Measurements from ENCODE around the gene MICAL2.

The MICAL2 gene

GRCh38 chr11:12212821-12213185 lies 102.4 kb downstream of the MICAL2 start:
- no peak for DNase-seq

GRCh38 chr11:12213883-12214282 lies 103.5 kb downstream of the MICAL2 start:
- DNase-seq: peak; percentile 71

DNA sequence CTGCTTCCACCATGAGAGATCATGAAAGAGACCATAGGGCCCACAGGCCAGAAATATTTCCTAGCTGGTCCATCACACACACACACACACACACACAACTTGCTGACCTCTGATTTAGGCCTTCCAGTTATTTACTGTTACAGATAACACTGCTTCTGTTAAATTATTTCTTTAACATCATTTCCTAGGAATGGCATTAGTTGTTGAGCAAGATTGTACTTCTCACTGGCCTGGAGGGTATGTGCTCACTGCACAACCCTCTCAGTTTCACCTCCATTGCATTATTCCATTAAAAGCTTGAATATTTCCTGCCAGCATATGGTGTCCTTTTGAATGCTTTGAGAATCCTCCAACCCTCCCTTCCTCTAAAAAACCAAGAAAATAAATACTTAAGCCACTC lies 104.4 kb downstream of the MICAL2 start:
- peak; percentile 44 for DNase-seq

DNA sequence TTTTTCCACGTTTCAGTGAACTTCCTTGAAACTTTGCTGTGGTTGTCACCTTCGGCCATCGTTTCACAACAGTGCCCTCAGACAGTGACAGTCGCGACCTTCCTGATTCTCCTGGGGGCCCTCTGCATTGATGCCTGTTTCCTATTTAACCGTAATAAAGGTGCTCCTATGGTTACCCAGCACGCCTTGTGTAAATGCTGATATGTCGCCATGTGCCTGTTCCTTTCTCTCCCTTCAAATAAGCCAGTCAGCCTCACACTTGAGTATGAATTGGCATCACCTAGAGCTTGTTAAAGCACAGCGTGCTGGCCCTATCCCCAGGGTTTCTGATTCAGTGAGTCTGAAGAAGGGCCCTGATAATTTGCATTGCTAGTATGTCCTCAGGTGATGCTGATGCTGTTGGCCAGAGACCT lies 104.8 kb downstream of the MICAL2 start:
- no peak for DNase-seq

- DNase-seq: no peak
Observed at GRCh38 chr11:12216041-12216451, 105.7 kb downstream of the MICAL2 start.

- DNase-seq: peak; percentile 52
Observed at GRCh38 chr11:12216671-12217374, 106.4 kb downstream of the MICAL2 start.

- no peak for DNase-seq
Observed at GRCh38 chr11:12217879-12218278, 107.5 kb downstream of the MICAL2 start.

DNA sequence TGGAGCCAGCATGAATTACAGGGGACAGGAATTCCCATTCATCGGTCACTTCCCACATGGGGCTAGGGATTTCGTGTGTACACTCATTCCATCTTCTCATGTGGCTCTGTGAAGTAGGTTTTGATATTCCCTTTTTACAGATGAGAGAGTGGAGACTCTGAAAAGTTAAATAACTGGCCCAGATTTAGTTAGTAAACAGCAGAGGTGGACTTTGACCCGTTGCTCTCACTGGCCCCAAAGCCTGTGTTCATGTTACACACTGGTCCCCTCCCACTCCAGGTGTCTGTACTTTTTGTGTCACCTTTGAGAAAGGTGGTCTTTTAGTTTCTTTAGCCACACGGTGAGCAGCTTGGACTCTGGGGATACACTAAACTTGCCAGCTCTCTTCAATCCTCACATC lies 108.5 kb downstream of the MICAL2 start:
- DNase-seq: no peak

GRCh38 chr11:12219757-12220156 lies 109.4 kb downstream of the MICAL2 start:
- DNase-seq: peak; percentile 49

DNA sequence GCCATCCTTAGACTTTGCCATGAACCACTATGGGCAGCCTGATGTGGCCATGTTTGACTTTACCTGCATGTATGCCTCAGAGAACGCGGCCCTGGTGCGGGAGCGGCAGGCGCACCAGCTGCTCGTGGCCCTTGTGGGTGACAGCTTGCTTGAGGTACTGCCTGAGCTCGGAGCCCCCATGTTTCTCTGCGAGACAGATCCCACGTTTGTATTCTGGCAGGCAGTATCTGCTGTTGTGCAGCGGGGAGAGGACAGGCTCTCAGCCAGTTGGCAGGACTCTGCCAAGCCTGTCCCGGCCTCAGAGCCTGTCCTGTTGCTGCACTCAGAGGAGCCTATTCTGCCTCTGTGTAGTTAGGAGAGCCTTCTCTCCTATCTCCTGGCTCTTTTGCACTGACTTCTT lies 109.9 kb downstream of the MICAL2 start:
- no peak for DNase-seq

DNA sequence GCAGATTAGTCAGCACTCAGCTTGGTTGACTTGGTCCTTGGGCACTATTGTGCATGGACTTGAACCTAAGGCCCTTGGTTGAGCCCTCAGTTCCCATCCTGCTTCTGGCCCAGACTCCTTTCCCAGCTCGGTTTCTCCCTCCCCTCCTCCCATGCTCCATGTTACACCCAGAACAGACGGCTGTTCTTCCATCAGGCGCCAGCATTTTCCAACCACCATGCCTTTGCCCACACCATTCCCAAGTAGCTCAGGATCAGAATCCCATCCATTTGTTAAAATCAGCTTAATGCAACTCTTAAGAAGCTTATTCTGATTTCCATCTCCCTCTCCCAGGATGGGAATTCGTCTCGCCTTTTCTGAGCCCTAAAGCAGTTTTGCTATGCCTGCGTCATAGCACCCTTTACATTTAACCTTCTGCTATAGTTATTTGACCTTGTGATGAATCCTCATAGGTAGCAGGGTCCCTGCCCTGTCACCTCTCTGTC lies 110.7 kb downstream of the MICAL2 start:
- no peak for DNase-seq

DNA sequence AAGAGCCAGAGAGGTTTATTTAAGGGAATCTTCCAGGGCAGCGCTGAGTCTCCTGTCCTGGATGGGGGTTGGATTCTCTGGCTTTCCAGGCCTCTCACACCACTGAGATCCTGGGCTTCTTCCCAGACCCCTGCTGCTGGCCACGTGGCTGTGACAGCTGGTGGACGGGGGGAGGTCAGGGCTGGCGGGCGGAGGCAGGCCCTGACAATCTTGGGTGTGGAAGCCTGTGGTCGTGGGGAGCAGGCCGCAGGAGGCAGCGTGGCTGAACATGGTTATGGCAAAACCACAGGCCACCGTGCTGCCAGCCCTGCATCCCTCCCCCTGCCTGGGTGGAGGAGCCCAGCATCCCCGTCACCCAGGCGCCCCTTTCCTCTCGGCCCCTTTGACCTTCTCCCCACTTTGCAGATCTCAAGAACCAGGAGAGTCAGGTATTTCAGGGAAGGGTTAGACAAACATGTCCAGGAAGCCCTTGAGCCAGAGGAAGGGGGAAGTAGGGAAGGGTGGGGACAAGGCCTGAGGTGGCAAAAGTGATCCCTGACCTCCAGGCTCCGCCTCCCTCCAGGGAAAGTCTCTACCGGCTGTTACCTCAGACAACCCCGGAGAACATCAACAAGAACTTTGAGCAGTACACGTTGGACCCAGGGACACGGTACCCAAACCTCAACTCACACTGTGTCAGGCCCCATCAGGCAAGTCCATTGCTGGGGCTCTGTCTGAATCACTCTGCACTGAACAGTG lies 111.8 kb downstream of the MICAL2 start:
- DNase-seq: peak; percentile 78

GRCh38 chr11:12223771-12224536 lies 113.6 kb downstream of the MICAL2 start:
- peak; percentile 44 for DNase-seq

DNA sequence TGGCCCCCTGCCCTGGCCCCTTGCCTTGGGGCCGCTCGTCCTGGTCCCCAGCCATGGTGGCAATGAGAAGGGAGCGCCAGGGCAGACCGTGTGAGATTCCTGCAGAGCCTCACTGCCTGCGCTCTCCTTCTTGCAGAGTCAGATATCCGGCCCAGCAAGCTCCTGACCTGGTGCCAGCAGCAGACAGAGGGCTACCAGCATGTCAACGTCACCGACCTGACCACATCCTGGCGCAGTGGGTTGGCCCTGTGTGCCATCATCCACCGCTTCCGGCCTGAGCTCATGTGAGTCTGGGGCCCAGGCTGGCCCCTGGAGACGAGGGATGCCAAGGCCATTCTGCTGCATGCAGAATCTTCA lies 114.1 kb downstream of the MICAL2 start:
- DNase-seq: peak; percentile 62

DNA sequence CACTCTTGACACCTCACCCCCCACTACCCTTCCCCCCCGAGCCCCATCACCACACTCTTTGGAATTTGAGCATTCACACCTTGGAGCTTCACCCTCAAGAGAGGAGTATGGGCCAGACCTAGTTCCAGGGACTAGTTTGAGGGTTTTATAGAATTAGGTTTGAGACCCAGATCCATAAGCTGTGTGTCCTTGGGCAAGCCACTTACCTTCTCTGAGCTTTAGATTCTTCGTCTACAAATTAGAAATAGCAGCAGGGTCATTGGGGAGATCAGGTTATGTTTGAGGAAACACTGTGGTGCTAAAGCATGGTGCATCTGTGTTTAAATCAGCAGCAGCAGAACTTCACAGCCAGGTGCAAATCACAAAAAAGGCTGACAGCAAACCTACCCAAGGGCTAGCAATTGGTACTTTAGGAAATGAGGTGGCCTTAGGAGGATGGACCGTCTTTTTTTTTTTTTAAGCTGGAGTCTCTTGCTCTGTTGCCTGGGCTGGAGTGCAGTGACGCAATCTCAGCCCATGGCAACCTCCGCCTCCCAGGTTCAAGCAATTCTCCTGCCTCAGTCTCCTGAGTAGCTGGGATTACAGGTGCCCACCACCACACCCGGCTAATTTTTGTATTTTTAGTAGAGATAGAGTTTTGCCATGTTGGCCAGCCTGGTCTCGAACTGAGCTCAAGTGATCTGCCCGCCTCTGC lies 114.8 kb downstream of the MICAL2 start:
- DNase-seq: no peak

- no peak for DNase-seq
Observed at GRCh38 chr11:12226093-12226492, 115.7 kb downstream of the MICAL2 start.

DNA sequence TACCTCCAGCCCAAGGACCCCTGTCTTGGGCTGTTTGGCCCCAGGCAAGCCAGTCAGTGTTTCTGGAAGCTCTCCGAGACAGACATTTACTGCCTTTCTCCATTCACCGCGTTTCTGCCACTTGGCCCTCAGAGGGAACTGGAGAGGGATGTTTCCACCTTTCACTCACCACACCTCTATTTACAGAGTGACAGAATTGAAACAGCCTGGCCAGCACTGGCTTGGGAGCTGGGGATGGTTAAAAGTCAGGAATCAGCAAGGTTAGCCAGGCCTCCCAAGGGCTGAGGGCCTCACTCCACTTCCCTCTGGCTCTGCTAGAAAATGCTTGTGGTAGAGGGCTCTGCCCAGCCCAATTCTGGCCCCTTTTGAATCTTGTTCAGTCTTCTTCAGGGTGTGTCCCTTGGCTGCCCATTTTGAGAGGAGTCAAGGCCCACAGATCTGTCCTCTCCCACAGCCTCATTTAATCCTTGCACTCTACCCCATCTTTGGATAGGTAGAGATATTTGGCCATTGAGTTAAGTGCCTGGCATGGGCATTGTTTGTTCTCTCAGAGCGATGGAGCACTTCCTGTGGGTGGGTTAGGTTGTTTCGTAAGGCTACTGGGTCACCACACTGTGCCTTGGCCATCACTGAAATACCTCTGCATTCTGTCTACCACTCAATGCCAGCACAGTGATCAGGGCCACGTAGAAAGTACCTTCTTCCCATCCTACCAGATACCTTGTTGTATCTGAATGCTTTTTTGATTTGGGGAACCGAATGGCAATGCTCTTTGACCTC lies 119.2 kb downstream of the MICAL2 start:
- no peak for DNase-seq

- DNase-seq: peak; percentile 51
Observed at GRCh38 chr11:12232160-12232559, 121.8 kb downstream of the MICAL2 start.

DNA sequence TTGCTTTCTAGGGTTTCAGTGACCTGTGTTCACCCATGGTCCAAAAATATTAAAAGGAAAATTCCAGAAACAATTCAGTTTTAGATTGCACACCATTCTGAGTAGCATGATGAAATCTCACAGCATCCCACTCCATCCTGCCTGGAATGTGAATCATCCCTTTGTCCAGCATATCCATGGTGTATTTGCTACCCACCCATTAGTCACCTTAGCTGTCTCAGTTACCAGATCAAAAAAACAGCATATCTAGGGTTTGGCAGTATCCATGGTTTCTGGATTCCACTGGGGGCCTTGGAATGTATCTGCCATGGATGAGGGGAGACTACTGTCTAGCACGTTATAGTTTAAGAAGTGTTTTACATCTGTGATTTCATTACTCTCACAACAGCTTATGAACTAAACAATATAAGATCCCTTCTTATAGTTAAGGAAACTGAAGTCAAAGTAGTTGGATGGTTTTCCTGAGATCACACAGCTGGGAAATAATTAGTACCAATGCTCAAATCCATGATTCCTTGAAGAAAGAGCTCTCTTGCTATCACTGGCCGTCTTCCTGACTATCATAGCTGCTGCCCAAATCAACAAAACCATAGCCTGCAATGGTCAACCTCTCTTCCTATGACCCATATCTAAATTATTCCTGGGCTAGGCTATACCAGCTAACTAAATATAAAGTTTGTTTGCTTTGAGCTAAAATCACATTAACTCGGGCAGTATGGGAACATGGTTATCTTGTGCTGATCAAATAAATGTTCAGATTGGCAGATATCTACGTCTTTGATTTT lies 122.6 kb downstream of the MICAL2 start:
- peak; percentile 99 for DNase-seq

DNA sequence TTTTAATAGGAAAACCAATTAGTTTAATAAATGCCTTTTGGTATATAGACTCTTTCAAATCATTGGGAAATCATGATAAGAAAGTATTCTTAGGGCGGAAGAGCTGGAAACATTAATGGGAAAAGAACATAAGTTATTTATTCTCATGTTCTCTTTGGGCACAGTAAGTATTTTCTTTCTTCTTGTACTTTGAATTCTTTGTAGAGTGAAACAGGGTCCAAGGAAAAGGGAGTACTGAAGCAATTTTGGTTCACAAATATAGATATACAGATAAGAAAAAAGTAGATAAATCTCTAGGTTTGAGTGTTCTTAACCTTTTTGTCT lies 123.2 kb downstream of the MICAL2 start:
- DNase-seq: no peak

GRCh38 chr11:12234221-12234620 lies 123.8 kb downstream of the MICAL2 start:
- no peak for DNase-seq

DNA sequence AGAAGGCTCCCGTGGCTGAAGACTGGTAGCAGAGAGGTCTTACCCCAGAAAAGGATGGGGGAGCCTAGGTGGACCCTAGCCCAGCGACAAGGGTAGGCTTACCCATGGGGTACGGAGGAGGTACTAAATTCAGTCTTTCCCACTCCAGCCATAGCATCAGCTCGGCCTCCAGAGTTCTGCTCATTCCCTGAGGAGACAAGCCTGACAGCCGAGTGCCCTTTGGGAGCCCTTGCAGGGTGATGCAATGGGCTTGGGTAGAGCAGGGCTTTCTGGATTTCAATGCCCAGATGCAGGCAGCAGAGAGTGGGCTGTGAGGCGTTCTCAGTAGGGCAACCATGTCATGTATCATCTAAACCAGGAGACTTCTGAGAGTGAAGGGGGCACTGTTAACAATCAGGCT lies 124.7 kb downstream of the MICAL2 start:
- DNase-seq: no peak
